Neural progenitor cell (in vitro differentiated cells): ENCODE measurements around the gene SLC17A8.

Source experiments
- EZH2phosphoT487 ChIP-seq: fragments of 200-600 bp; sonication (generic); IDR thresholded peaks from 2 replicates; pipeline ENCODE4 v1.6.1; 2017; ENCODE audit warnings: antibody characterized with exemption
- TF ChIP-seq, protein P1 (sequence below): fragments of 200-600 bp; sonication (generic); IDR thresholded peaks from 2 replicates; pipeline ENCODE4 v1.5.1; 2017; ENCODE audit warnings: antibody characterized with exemption, mild to moderate bottlenecking

- TF ChIP-seq, protein P1, sequence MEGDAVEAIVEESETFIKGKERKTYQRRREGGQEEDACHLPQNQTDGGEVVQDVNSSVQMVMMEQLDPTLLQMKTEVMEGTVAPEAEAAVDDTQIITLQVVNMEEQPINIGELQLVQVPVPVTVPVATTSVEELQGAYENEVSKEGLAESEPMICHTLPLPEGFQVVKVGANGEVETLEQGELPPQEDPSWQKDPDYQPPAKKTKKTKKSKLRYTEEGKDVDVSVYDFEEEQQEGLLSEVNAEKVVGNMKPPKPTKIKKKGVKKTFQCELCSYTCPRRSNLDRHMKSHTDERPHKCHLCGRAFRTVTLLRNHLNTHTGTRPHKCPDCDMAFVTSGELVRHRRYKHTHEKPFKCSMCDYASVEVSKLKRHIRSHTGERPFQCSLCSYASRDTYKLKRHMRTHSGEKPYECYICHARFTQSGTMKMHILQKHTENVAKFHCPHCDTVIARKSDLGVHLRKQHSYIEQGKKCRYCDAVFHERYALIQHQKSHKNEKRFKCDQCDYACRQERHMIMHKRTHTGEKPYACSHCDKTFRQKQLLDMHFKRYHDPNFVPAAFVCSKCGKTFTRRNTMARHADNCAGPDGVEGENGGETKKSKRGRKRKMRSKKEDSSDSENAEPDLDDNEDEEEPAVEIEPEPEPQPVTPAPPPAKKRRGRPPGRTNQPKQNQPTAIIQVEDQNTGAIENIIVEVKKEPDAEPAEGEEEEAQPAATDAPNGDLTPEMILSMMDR = no peak
- TF ChIP-seq EZH2phosphoT487 = no peak
Measured at GRCh38 chr12:100398307-100398706, 41.4 kb downstream of the SLC17A8 start.
